Endometrial microvascular endothelial cells (primary cell): Measurements from ENCODE around the gene GRIN3A. TPM values are rescaled to one million over a fixed set of nuclear protein-coding genes. Genes with fewer than 3 reads are reported as not detected.
"Not testable (repeated sequence)": the region's sequence is repeated elsewhere in the genome, so short reads cannot be mapped to it uniquely, and the experiment has no call there.

Source experiments
- in situ Hi-C: cut with HindIII; loops from 2 replicates; pipeline ENCODE4 v1.10.0; 2017; ENCODE audit warnings: low sequenced_read_pairs, low pct_unique_long_range_greater_than_20kb; ENCODE audit errors: inconsistent ontology term
- total RNA-seq: library from RNA; depleted of rRNA; stranded (reverse); fragments of >200 nt; gene quantifications from one replicate; pipeline ENCODE4 v1.2.3, GENCODE V29; 2015; ENCODE audit errors: inconsistent ontology term

GRIN3A gene
- total RNA-seq, 1 donor from 2014 or later = not detected

DNA sequence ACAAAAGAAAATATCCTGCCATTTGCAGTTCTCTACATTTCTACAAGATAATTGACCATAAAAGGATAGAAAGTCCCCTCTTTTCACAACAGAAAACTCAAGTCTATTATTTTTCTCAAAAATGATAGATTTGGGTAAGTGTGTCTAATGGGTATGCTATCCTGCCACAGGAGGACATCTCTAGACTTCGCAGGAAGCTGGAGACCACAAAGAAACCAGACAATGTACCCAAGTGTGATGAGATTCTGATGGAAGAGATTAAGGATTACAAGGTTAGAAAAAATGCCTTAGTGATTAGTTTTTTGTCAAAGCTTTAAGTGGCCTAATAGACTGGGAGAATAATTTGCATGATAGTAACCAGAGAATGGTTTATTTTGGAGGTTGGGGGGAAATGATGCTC lies 176.7 kb downstream of the GRIN3A start:
- in situ Hi-C loops = no loop called here

DNA sequence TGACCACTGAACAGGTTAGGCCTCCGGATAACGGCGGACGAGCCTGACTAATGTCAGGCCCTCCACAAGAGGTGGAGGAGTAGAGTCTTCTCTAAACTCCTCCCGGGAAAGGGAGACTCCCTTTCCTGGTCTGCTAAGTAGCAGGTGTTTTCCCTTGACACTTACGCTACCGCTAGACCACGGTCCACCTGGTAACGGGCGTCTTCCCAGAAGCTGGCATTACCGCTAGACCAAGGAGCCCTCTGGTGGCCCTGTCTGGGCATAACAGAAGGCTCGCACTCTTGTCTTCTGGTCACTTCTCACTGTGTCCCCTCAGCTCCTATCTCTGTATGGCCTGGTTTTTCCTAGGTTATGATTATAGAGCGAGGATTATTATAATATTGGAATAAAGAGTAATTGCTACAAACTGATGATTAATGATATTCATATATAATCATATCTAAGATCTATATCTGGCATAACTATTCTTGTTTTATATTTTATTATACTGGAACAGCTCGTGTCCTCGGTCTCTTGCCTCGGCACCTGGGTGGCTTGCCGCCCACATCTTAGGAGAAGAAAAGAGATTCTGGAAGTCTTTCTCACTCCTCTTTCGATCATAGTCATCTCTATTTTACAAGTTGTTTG lies 188.9 kb downstream of the GRIN3A start:
- in situ Hi-C loops = not testable (repeated sequence)

DNA sequence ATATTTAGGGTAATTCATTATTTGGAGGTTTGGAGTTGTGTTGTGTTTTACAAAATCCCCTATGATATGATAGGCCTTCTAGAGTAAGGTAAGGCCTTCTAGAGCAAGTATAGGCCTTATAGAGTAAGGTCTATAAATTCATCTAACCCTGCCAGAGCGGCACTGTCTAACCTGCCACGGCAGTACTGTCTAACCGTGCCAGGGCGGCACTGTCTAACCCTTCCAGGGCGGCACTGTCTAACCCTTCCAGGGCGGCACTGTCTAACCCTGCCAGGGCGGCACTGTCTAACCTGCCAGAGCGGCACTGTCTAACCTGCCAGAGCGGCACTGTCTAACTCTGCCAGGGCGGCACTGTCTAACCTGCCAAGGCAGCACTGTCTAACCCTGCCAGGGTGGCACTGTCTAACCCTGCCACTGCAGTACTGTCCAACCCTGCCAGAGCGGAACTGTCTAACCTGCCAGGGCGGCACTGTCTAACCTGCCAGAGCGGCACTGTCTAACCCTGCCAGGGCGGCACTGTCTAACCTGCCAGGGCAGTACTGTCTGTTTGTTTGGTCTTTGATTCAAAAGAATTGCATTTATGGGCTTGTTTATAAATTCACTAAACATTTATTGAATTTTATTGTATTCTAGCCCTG lies 195.2 kb downstream of the GRIN3A start:
- in situ Hi-C loops = no loop called here

GRCh38 chr9:101540069-101540468 lies 198.4 kb downstream of the GRIN3A start:
- in situ Hi-C loops = no loop called here

- in situ Hi-C loops = no loop called here
Measured at GRCh38 chr9:101536938-101537337, 201.5 kb downstream of the GRIN3A start.

GRCh38 chr9:101536351-101536750 lies 202.1 kb downstream of the GRIN3A start:
- in situ Hi-C loops = no loop called here

GRCh38 chr9:101533334-101534204 lies 204.9 kb downstream of the GRIN3A start, which contains the start of gene RNF20:
Gene RNF20 (plus strand): TSS chr9:101533853. CDS start chr9:101535424, 1,571 bp downstream.
- in situ Hi-C loops = no loop called here

DNA sequence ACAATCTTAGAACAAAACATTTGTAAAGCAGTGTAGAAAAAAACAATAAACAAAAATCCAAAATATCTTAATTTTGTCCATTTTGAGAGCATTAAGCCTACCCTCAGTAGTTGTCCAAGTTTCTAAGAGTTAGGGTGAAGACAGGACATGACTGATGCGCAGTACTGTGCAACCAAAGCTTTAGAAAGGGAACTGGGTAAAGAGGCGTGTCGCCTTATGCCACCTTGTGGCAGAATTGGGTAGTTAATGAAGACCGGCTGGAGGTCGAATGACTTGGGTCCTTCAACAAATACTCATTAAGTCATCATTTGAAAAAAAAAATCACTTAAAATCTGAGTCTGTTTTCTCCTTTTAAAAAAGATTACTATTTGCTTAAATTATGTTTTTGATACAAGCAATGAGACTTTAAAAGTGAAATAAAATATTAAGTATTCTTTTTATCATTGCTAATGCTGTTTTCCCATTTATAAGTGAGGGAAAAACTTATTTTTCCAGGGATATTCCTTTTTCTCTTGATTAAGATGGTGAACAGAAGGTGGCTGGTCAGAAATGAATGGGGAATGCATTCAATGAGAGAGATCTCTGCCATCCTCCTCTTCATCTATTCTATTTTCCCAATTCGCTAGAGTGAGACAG lies 208.3 kb downstream of the GRIN3A start:
- in situ Hi-C loops = no loop called here

GRCh38 chr9:101528015-101528414 lies 210.4 kb downstream of the GRIN3A start:
- in situ Hi-C loops = no loop called here

GRCh38 chr9:101527066-101527465 lies 211.4 kb downstream of the GRIN3A start:
- in situ Hi-C loops = no loop called here

GRCh38 chr9:101524371-101524770 lies 214.1 kb downstream of the GRIN3A start:
- in situ Hi-C loops = no loop called here

Other genes with a start within 250 kb of the GRIN3A start
- 15.6 TPM for gene RNF20, start 204.8 kb downstream of the GRIN3A start, total RNA-seq
- gene PPP3R2, start 143.7 kb downstream of the GRIN3A start, total RNA-seq = not detected